IMR-90 (cell line): ENCODE data around the gene NOL4. TPM values are rescaled to one million over a fixed set of nuclear protein-coding genes. Genes with fewer than 3 reads are reported as not detected.

ENCODE experiments used
- ATAC-seq: fragments of 200-7000 bp; cut with Tn5 transposase; 2 replicates; pipeline ENCODE4 v1.9.1; 2020; ENCODE audit warnings: low read depth, mild to moderate bottlenecking, moderate library complexity
- BruUV-seq: library from RNA; stranded (reverse); fragments of 400-500 nt; replicated peaks from 2 replicates; lab custom pipeline; 2021; lab: Mats Ljungman, UMichigan
- CTCF ChIA-PET: fragments of 300-600 bp; formaldehyde crosslinking; extraction: SDS; loops from one replicate; lab custom pipeline; 2021; ENCODE audit warnings: antibody characterized with exemption; lab: Yijun Ruan, JAX
- POLR2A ChIA-PET: fragments of 300-600 bp; sonication (Branson Sonifier 250); formaldehyde crosslinking; loops from one replicate; lab custom pipeline; 2022; ENCODE audit warnings: antibody characterized with exemption; ENCODE audit not compliant: unreplicated experiment; lab: Charles Lee
- DNase-seq: peaks from one replicate; pipeline ENCODE4 v3.0.0; 2013
- H2AFZ ChIP-seq: replicated peaks from 2 replicates; pipeline ENCODE3; 2013; ENCODE audit warnings: low read length, mild to moderate bottlenecking; ENCODE audit not compliant: poor library complexity
- H2AK5ac ChIP-seq: 2 replicates; pipeline ENCODE4 v1.6.1; 2013; ENCODE audit warnings: low read depth, low read length, inconsistent platforms
- H2AK9ac ChIP-seq: replicated peaks from 2 replicates; pipeline ENCODE3; 2013; ENCODE audit warnings: mild to moderate bottlenecking, low read depth, low read length, moderate library complexity; ENCODE audit not compliant: poor library complexity
- H2BK120ac ChIP-seq: 2 replicates; pipeline ENCODE4 v1.6.1; 2013; ENCODE audit warnings: low read depth, low read length, inconsistent platforms
- H2BK15ac ChIP-seq: 3 replicates; pipeline ENCODE4 v1.6.1; 2013; ENCODE audit warnings: low read depth, low read length, inconsistent platforms
- H2BK20ac ChIP-seq: 2 replicates; pipeline ENCODE4 v1.6.1; 2013; ENCODE audit warnings: low read depth, mild to moderate bottlenecking, inconsistent platforms, low read length, moderate library complexity
- H2BK5ac ChIP-seq: 2 replicates; pipeline ENCODE4 v1.6.1; 2013; ENCODE audit warnings: mild to moderate bottlenecking, low read depth, low read length, inconsistent platforms; ENCODE audit not compliant: poor library complexity, severe bottlenecking
- H3K14ac ChIP-seq: replicated peaks from 2 replicates; pipeline ENCODE4 v1.6.1; 2013; ENCODE audit warnings: low read depth, low read length, inconsistent platforms
- H3K18ac ChIP-seq: 2 replicates; pipeline ENCODE4 v1.6.1; 2013; ENCODE audit warnings: low read depth, low read length, control low read depth
- H3K23ac ChIP-seq: 2 replicates; pipeline ENCODE4 v1.6.1; 2013; ENCODE audit warnings: low read depth, low read length, inconsistent platforms
- H3K27ac ChIP-seq: 2 replicates; pipeline ENCODE4 v1.5.1; 2013; ENCODE audit warnings: mild to moderate bottlenecking, control low read depth, low read length; ENCODE audit not compliant: insufficient read depth
- H3K27me3 ChIP-seq: 2 replicates; pipeline ENCODE4 v1.6.1; 2013; ENCODE audit warnings: low read length; ENCODE audit not compliant: control insufficient read depth, insufficient read depth
- H3K36me3 ChIP-seq: 2 replicates; pipeline ENCODE4 v1.6.1; 2013; ENCODE audit warnings: low read length, mixed read lengths; ENCODE audit not compliant: control insufficient read depth, insufficient read depth
- H3K4ac ChIP-seq: 2 replicates; pipeline ENCODE4 v1.6.1; 2013; ENCODE audit warnings: low read depth, low read length, inconsistent platforms
- H3K4me1 ChIP-seq: 2 replicates; pipeline ENCODE4 v1.6.1; 2013; ENCODE audit warnings: low read length, mixed read lengths; ENCODE audit not compliant: control insufficient read depth, insufficient read depth
- H3K4me2 ChIP-seq: 2 replicates; pipeline ENCODE4 v1.6.1; 2013; ENCODE audit warnings: low read depth, mild to moderate bottlenecking, control low read depth, low read length, moderate library complexity
- H3K4me3 ChIP-seq: 2 replicates; pipeline ENCODE4 v1.5.1; 2013; ENCODE audit warnings: low read depth, mild to moderate bottlenecking, control low read depth, low read length, moderate library complexity; ENCODE audit not compliant: insufficient read depth
- H3K56ac ChIP-seq: 2 replicates; pipeline ENCODE4 v1.6.1; 2013; ENCODE audit warnings: low read length, inconsistent platforms; ENCODE audit not compliant: insufficient read depth; ENCODE audit errors: extremely low read depth
- H3K79me1 ChIP-seq, 2 experiments: 2 replicates each; pipeline ENCODE4 v1.6.1; 2013; ENCODE audit warnings: low read length in 2 of 2, inconsistent platforms in 1 of 2, low read depth in 1 of 2
- H3K9ac ChIP-seq: 2 replicates; pipeline ENCODE4 v1.6.1; 2013; ENCODE audit warnings: low read depth, low read length, control low read depth
- H3K9me1 ChIP-seq: 2 replicates; pipeline ENCODE4 v1.6.1; 2013; ENCODE audit warnings: low read length, inconsistent platforms; ENCODE audit not compliant: insufficient read depth
- H3K9me3 ChIP-seq: 2 replicates; pipeline ENCODE4 v1.6.1; 2013; ENCODE audit warnings: low read length; ENCODE audit not compliant: control insufficient read depth, insufficient read depth
- H4K20me1 ChIP-seq: 2 replicates; pipeline ENCODE4 v1.6.1; 2013; ENCODE audit warnings: low read length, inconsistent platforms; ENCODE audit not compliant: insufficient read depth
- H4K5ac ChIP-seq: 2 replicates; pipeline ENCODE4 v1.6.1; 2013; ENCODE audit warnings: mild to moderate bottlenecking, low read depth, low read length, control low read depth
- H4K8ac ChIP-seq, 2 experiments: 2 replicates each; pipeline ENCODE4 v1.6.1; 2013; ENCODE audit warnings: low read depth in 2 of 2, low read length in 2 of 2, control low read depth in 1 of 2, inconsistent platforms in 1 of 2
- H4K91ac ChIP-seq: 2 replicates; pipeline ENCODE4 v1.6.1; 2013; ENCODE audit warnings: low read depth, low read length, inconsistent platforms; ENCODE audit not compliant: insufficient read depth
- CEBPB ChIP-seq: IDR thresholded peaks from 2 replicates; pipeline ENCODE4 v1.6.1; 2012; ENCODE audit warnings: low read depth, low read length, improper control_type of control experiment
- CTCF ChIP-seq: conservative IDR thresholded peaks from 2 replicates; pipeline ENCODE4 v1.5.1; 2012; ENCODE audit warnings: mild to moderate bottlenecking, low read depth, low read length, improper control_type of control experiment
- FOS ChIP-seq: fragments of 150-350 bp; IDR thresholded peaks from 2 replicates; pipeline ENCODE4 v1.6.1; 2016; ENCODE audit warnings: low read depth, low read length
- MAFK ChIP-seq: IDR thresholded peaks from 2 replicates; pipeline ENCODE4 v1.6.1; 2012; ENCODE audit warnings: low read depth, low read length, improper control_type of control experiment
- MAZ ChIP-seq: IDR thresholded peaks from 2 replicates; pipeline ENCODE4 v1.6.1; 2012; ENCODE audit warnings: low read depth, mild to moderate bottlenecking, low read length, improper control_type of control experiment, moderate library complexity, borderline replicate concordance
- MXI1 ChIP-seq: IDR thresholded peaks from 2 replicates; pipeline ENCODE4 v1.6.1; 2012; ENCODE audit warnings: low read depth, mild to moderate bottlenecking, low read length, moderate library complexity, borderline replicate concordance
- RAD21 ChIP-seq: IDR thresholded peaks from 2 replicates; pipeline ENCODE4 v1.6.1; 2012; ENCODE audit warnings: low read length, improper control_type of control experiment
- RCOR1 ChIP-seq: IDR thresholded peaks from 2 replicates; pipeline ENCODE4 v1.6.1; 2012; ENCODE audit warnings: mild to moderate bottlenecking, low read length, improper control_type of control experiment; ENCODE audit not compliant: insufficient replicate concordance
- RFX5 ChIP-seq: IDR thresholded peaks from 2 replicates; pipeline ENCODE4 v1.8.0; 2012; ENCODE audit warnings: low read depth, mild to moderate bottlenecking, low read length, moderate library complexity
- USF2 ChIP-seq: fragments of 150-350 bp; IDR thresholded peaks from 2 replicates; pipeline ENCODE4 v1.6.1; 2017; ENCODE audit warnings: mild to moderate bottlenecking, antibody characterized with exemption, low read length, low read depth
- dilution Hi-C: fragments of 300-500 bp; cut with HindIII; formaldehyde crosslinking; loops from one replicate; pipeline ENCODE4 v1.14.3; 2018; ENCODE audit warnings: low sequenced_read_pairs; ENCODE audit not compliant: unreplicated experiment
- in situ Hi-C: fragments of 300-500 bp; cut with MboI; formaldehyde crosslinking; loops from 3 replicates; pipeline ENCODE4 v1.14.3; 2019; ENCODE audit warnings: low sequenced_read_pairs, inconsistent platforms, mixed read lengths
- intact Hi-C: fragments of 100-400 bp; cut with micrococcal nuclease; formaldehyde crosslinking; loops from 2 replicates; pipeline ENCODE4 v1.10.0; 2022
- polyA plus RNA-seq, 3 experiments: library from polyadenylated mRNA; depleted of rRNA; stranded (reverse); fragments of >200 nt; gene quantifications; 2 replicates each; pipeline ENCODE4 v1.2.3, GENCODE V29; 2012; ENCODE audit warnings: low replicate concordance in 1 of 3
- total RNA-seq: library from RNA; depleted of rRNA; stranded (reverse); fragments of >200 nt; gene quantifications from 2 replicates; pipeline ENCODE4 v1.2.3, GENCODE V29; 2012

NOL4 gene
- total and polyA plus RNA-seq, 2 of the 4 experiments (the other 2 are of a cell fraction): not detected

- ChIA-PET CTCF (no interaction called here), POLR2A (no interaction called here)
- dilution Hi-C loops: no loop called here
- H3K9me1 ChIP-seq: no peaks in the 10 kb centered on the region
- no peaks in the 10 kb centered on the region for H3K4me1 ChIP-seq
- H3K4me2 ChIP-seq: no peak overlapping the region
- H2AK5ac ChIP-seq: no peak overlapping the region
- no peak overlapping the region for H2BK20ac ChIP-seq
- H3K23ac ChIP-seq: no peak overlapping the region
- H2BK120ac ChIP-seq: no peak overlapping the region
- no peak overlapping the region for H4K91ac ChIP-seq
- H2BK5ac ChIP-seq: no peak overlapping the region
- H3K9ac ChIP-seq: no peak overlapping the region
- no peak overlapping the region for H3K4me3 ChIP-seq
- H2AK9ac ChIP-seq: no peak overlapping the region
- H3K4ac ChIP-seq: no peak overlapping the region
- no peak overlapping the region for H4K5ac ChIP-seq
- no TSS peak for BruUV-seq
- intact Hi-C loops: no loop called here
- H2AFZ ChIP-seq: no peak overlapping the region
- TF ChIP-seq RCOR1 (no peak), RAD21 (no peak), CTCF (no peak), RFX5 (no peak), MAFK (no peak), CEBPB (no peak), USF2 (no peak), MXI1 (no peak), FOS (no peak), MAZ (no peak)
- no peaks in the 10 kb centered on the region for H3K36me3 ChIP-seq
- no peaks in the 10 kb centered on the region for H4K20me1 ChIP-seq
- in situ Hi-C loops: no loop called here
- no peaks in the 10 kb centered on the region for H3K27me3 ChIP-seq
- ATAC-seq (no peak), DNase-seq (no peak)
- no peaks in the 10 kb centered on the region for H3K79me1 ChIP-seq
- H2BK15ac ChIP-seq: no peak overlapping the region
- H3K27ac ChIP-seq: no peak overlapping the region
- no peak overlapping the region for H3K14ac ChIP-seq
- no peak overlapping the region for H3K18ac ChIP-seq
- H3K9me3 ChIP-seq: no peaks in the 10 kb centered on the region
- H3K56ac ChIP-seq: no peak overlapping the region
- H4K8ac ChIP-seq: no peak overlapping the region
These were observed 17.3 kb downstream of the NOL4 start for GRCh38 chr18:34207344-34207851.
